ENCODE results near the gene BABAM2. TPM values are rescaled to one million over a fixed set of nuclear protein-coding genes. Genes with fewer than 3 reads are reported as not detected.

Gene BABAM2
- total RNA-seq, 1 donor from 2014 or later: 35.3 TPM

DNA sequence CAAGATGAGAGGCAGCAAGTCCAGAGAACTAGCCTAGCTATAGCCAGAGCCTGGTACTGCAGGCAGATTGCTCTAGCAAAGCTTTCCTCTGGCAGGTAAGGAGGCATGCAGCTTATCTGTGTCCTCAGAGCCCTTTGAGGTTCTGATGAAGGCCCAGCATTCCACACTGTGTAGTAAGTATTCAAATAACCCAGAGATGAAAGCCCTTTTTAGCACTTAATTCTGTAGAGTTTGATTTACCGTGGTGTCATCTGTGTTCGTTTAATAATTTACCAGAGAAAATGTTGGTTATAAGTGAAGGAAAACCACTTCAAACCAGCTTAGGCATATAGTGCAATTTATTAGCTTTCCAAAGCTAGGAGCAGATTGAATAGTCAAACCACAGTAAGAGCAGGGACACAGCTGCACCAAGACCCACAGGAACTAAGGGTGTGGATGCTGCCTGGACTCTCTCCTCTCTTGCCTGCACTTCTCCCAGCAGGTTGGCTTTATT, 226.6 kb downstream of the BABAM2 start:
- no peaks in the 10 kb centered on the region for H3K36me3 ChIP-seq (ENCODE audit: control insufficient read depth, insufficient read depth, low read length)
- H3K27me3 ChIP-seq (ENCODE audit: control insufficient read depth, insufficient read depth, low read length): no peaks in the 10 kb centered on the region
- TF ChIP-seq, protein P1, sequence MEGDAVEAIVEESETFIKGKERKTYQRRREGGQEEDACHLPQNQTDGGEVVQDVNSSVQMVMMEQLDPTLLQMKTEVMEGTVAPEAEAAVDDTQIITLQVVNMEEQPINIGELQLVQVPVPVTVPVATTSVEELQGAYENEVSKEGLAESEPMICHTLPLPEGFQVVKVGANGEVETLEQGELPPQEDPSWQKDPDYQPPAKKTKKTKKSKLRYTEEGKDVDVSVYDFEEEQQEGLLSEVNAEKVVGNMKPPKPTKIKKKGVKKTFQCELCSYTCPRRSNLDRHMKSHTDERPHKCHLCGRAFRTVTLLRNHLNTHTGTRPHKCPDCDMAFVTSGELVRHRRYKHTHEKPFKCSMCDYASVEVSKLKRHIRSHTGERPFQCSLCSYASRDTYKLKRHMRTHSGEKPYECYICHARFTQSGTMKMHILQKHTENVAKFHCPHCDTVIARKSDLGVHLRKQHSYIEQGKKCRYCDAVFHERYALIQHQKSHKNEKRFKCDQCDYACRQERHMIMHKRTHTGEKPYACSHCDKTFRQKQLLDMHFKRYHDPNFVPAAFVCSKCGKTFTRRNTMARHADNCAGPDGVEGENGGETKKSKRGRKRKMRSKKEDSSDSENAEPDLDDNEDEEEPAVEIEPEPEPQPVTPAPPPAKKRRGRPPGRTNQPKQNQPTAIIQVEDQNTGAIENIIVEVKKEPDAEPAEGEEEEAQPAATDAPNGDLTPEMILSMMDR (IDR thresholded peaks at IDR 0.05; ENCODE audit: insufficient read depth, low read length, poor library complexity, severe bottlenecking): no peak
- peak; percentile 87 for DNase-seq (ENCODE audit: low read depth)
- no peak overlapping the region for H3K4me3 ChIP-seq (ENCODE audit: low read depth, low read length)

DNA sequence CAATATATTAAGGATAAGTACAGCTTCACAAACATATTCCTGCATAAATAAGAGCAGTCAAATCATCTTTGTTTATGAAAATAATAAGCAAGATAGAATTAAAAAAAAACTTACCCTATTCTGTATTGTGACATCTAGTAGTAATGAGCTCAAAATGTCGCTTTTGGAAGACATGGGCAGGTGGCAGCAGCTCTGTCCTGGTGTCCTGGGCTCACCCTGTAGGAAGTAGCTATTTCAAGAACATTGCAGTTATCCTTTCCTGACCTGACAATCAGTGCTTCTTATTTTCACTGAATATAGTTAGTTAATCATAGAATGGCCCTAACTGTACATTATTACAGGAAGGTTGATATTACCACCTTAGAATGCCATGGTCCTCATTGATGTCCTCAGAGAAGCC, 229.1 kb downstream of the BABAM2 start:
- H3K36me3 ChIP-seq (ENCODE audit: control insufficient read depth, insufficient read depth, low read length): no peaks in the 10 kb centered on the region
- no peak overlapping the region for H3K4me3 ChIP-seq (ENCODE audit: low read depth, low read length)
- H3K27me3 ChIP-seq (ENCODE audit: control insufficient read depth, insufficient read depth, low read length): no peaks in the 10 kb centered on the region
- no peak for DNase-seq (ENCODE audit: low read depth)
- TF ChIP-seq, protein P1 (IDR thresholded peaks at IDR 0.05; ENCODE audit: insufficient read depth, low read length, poor library complexity, severe bottlenecking): no peak

DNA sequence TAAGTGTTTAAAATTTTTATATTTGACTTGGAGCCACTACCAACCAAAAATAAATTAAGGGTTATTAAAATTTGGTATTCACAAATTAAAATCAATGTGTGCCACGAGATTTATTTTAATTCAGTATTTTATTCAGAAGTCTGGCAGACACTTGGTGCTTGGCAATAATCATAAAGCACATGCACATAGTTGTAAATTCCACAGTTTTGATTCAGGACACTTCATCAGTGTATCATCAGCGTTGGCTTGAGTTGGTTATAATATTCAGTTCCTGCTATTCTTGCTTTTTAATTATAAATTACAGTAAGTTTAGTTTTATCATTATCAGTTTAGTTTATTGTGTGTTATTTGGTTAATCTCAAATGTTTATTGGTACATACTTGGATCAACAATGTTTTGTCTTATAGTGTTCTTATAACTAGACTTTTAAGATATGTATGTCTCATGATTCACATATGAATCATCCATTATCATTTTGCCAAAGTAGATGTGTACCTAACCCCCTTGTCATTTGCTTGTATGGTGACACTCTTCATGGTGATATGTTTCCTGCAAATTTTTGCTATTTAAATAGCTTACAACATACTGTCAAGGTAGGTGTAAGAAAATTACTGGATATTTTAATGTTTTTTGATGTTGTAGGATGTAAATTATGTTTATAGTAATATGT, 237.9 kb downstream of the BABAM2 start:
- Histone ChIP-seq H3K4me3 (ENCODE audit: low read depth, low read length) (no peak overlapping the region), H3K27me3 (ENCODE audit: control insufficient read depth, insufficient read depth, low read length) (no peaks in the 10 kb centered on the region), H3K36me3 (ENCODE audit: control insufficient read depth, insufficient read depth, low read length) (no peaks in the 10 kb centered on the region)
- DNase-seq (ENCODE audit: low read depth): no peak
- TF ChIP-seq, protein P1 (IDR thresholded peaks at IDR 0.05; ENCODE audit: insufficient read depth, low read length, poor library complexity, severe bottlenecking): no peak

DNA sequence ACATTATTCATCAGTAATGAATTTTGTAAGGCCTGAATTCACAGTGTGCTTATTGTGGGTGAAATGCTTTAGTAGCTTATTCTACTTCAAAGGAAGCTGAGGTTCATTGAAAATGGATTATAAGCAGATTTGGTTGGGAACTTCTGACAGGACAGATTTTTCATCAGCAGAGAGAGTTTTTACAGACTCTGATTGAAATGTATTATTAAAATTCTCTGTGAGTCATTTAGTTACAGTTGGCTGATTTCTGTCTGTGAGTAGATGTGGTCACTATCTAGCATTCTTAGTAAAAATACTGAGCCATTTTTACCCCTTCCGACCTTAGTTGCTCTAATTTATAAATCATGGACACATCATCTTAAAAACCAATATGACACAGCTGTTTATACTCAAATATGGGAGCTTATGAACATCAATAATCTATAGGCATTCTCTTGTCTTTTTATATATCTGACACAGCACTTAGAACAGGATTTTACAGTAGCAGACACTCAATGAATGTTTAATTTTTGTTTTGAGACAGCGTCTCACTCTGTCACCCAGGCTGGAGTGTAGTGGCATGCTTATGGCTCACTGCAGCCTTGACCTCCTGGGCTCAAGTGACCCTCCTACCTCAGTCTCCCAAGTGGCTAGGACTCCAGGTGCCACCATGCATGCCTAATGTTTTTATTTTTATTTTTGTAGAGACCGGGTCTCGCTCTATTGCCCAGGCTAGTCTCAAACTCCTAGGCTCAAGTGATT, 239.6 kb downstream of the BABAM2 start:
- TF ChIP-seq, protein P1 (IDR thresholded peaks at IDR 0.05; ENCODE audit: insufficient read depth, low read length, poor library complexity, severe bottlenecking): no peak
- no peak for DNase-seq (ENCODE audit: low read depth)
- H3K27me3 ChIP-seq (ENCODE audit: control insufficient read depth, insufficient read depth, low read length): no peaks in the 10 kb centered on the region
- no peak overlapping the region for H3K4me3 ChIP-seq (ENCODE audit: low read depth, low read length)
- no peaks in the 10 kb centered on the region for H3K36me3 ChIP-seq (ENCODE audit: control insufficient read depth, insufficient read depth, low read length)

DNA sequence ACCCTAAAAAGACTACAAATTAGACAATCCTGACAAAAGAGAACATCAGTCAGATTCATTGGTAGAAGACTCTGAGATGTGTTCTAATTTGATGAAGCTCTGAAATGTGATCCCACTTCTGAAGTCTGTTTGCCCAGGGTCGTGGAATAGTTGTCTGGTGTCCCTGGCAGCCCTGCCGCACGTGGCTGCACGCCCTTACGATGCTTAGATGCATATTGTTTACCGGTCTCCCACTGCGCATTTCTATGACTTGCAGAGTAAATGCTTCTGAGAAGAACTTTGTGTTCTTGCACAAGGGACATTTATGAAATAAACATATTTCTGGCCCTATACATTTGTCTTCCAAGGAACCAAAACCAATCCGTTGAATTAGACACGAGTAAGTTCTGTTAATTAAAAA, 243.2 kb downstream of the BABAM2 start:
- DNase-seq (ENCODE audit: low read depth): no peak

More for the DNA sequence above, 243.2 kb downstream of the BABAM2 start:
- TF ChIP-seq, protein P1 (IDR thresholded peaks at IDR 0.05; ENCODE audit: insufficient read depth, low read length, poor library complexity, severe bottlenecking): no peak
- H3K4me3 ChIP-seq (ENCODE audit: low read depth, low read length): no peak overlapping the region
- H3K27me3 ChIP-seq (ENCODE audit: control insufficient read depth, insufficient read depth, low read length): no peaks in the 10 kb centered on the region
- no peaks in the 10 kb centered on the region for H3K36me3 ChIP-seq (ENCODE audit: control insufficient read depth, insufficient read depth, low read length)
